Ovary (tissue), 3 donors: ENCODE measurements around the gene NOS3.

Experiments
- EP300 ChIP-seq: sonication (generic); formaldehyde crosslinking; IDR thresholded peaks from one replicate; pipeline ENCODE4 v1.6.1; 2017; ENCODE audit warnings: antibody characterized with exemption
- POLR2A ChIP-seq: fragments of 450-650 bp; IDR thresholded peaks from one replicate; pipeline ENCODE4 v1.6.1; 2017; ENCODE audit warnings: antibody characterized with exemption, mild to moderate bottlenecking, moderate library complexity
- TF ChIP-seq, protein P1 (sequence below), 3 donors: fragments of 450-650 bp in 2 of 3; fragments of 200-600 bp in 1 of 3; IDR thresholded peaks; one replicate each; pipeline versions ENCODE4 v1.5.1 to v1.8.0; 2016 to 2022; ENCODE audit warnings: antibody characterized with exemption in 3 of 3, mild to moderate bottlenecking in 1 of 3
- donor health status: DM: no; HTN: no; CAD: no.

- TF ChIP-seq, protein P1, sequence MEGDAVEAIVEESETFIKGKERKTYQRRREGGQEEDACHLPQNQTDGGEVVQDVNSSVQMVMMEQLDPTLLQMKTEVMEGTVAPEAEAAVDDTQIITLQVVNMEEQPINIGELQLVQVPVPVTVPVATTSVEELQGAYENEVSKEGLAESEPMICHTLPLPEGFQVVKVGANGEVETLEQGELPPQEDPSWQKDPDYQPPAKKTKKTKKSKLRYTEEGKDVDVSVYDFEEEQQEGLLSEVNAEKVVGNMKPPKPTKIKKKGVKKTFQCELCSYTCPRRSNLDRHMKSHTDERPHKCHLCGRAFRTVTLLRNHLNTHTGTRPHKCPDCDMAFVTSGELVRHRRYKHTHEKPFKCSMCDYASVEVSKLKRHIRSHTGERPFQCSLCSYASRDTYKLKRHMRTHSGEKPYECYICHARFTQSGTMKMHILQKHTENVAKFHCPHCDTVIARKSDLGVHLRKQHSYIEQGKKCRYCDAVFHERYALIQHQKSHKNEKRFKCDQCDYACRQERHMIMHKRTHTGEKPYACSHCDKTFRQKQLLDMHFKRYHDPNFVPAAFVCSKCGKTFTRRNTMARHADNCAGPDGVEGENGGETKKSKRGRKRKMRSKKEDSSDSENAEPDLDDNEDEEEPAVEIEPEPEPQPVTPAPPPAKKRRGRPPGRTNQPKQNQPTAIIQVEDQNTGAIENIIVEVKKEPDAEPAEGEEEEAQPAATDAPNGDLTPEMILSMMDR (IDR thresholded peaks at IDR 0.05), result no peak
- TF ChIP-seq POLR2A (no peak), EP300 (no peak)
Measured at GRCh38 chr7:150951521-150951920, 39.3 kb upstream of the NOS3 start.
